Activated CD4-positive, alpha-beta T cell treated with anti-CD3 and anti-CD28 coated beads for 48 hours (primary cell): ENCODE data around the gene EIF3C.
"Not testable (repeated sequence)": the region's sequence is repeated elsewhere in the genome, so short reads cannot be mapped to it uniquely, and the experiment has no call there.

Experiments used
- DNase-seq: peaks from one replicate; pipeline ENCODE4 v3.0.0-alpha.2; 2020

The EIF3C gene

DNA sequence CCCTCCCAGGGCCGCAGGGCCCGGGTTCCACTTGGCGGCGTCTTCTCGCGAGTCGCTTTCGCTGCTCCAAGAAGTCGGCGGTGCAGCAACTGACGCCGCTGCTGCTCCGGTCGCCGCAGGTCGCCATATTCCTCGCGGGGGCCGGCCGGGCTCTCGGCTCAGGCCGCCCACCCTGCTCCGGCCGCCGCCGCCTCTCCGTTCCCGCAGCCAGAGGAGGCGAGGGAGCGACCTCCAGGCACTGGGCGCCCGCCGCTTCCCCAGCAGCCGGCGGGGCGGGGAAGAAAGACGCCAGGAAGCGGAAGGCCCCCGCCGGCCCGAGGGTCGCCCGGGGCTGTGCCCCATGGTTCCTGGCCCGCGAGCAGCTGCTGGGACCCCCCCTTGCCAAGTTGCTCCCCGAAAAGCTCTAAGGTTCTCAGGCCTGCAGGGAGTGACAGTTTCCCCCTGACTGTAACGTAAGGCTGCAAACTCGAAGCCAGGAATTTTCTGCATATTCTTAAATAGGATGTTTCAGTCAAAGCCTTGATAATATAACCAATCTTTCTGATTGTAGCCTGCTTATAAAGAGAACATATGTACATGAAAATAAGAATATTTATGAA, 39.3 kb downstream of the EIF3C start:
- not testable (repeated sequence) for DNase-seq

DNA sequence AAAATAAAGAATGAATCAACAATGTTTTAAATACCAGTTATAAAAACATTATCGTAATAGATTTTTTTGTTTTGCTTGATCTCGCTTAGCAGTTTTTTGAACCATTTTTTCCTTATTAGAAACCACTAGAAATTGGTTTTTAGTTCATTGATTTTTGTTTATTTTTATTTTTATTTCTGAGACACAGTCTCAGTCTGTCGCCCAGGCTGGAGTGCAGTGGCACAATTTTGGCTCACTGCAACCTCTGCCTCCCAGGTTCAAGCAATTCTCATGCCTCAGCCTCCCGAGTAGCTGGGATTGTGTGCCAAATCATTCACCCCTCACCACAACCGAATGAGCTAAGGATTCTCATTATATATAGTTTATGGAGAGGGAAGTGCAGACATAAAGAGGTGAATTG, 40.2 kb downstream of the EIF3C start, which contains the start of gene NPIPB9:
Gene NPIPB9 (plus strand): TSS at position 301 of the 400 bp plus-strand sequence.
- not testable (repeated sequence) for DNase-seq

DNA sequence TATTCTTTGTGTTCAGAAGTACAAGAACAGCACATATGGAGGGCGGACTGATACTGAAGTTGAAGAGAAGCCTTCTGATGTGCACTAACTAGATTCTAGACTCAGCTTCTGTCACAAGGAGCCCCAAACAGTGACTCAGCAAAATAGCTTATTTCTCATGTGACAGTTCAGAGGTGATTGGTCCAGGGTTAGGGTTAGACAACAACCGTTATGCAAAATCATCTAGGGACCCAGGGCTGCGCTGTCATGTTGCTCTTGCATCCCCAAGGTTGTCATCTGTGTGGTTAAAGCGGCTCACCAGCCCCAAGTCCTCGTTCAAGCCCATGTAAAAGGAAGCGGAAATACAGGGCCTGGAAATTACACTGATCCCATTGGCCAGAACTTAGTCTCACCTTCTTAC, 70.4 kb downstream of the EIF3C start:
- DNase-seq: not testable (repeated sequence)

DNA sequence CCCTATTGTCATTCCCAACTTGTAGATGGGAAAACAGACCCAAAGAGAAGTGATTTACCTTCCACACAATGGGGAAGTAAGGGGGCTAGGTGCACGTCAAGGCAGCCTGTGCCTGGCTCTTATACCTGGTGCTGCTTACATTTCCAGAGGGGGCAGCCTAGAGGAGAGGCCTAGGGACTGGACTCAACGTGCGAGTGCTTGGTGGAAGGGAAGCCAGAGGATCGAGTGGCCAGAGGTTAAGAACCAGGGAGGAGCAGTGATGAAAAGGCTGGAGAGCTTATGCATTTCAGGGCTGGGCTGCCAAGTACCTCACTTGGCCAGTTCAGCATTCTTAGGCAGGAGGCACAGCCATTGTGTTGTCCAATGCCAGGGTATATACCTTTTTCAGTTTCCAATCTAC, 71.1 kb downstream of the EIF3C start:
- DNase-seq: not testable (repeated sequence)
